Activated naive CD4-positive, alpha-beta T cell treated with anti-CD3 and anti-CD28 coated beads, Interleukin-2, amount 50 U/mL, for 16 hours (primary cell): ENCODE data around the gene IL6ST.
"Not testable (repeated sequence)": the region's sequence is repeated elsewhere in the genome, so short reads cannot be mapped to it uniquely, and the experiment has no call there.

Experiments
- DNase-seq: peaks from one replicate; pipeline ENCODE4 v3.0.0-alpha.2; 2020

Gene IL6ST

GRCh38 chr5:56003679-56004078 lies 8.9 kb upstream of the IL6ST start:
- no peak for DNase-seq

- no peak for DNase-seq
Measured at GRCh38 chr5:56003179-56003578, 8.4 kb upstream of the IL6ST start.

GRCh38 chr5:56002303-56002702 lies 7.5 kb upstream of the IL6ST start:
- no peak for DNase-seq

DNA sequence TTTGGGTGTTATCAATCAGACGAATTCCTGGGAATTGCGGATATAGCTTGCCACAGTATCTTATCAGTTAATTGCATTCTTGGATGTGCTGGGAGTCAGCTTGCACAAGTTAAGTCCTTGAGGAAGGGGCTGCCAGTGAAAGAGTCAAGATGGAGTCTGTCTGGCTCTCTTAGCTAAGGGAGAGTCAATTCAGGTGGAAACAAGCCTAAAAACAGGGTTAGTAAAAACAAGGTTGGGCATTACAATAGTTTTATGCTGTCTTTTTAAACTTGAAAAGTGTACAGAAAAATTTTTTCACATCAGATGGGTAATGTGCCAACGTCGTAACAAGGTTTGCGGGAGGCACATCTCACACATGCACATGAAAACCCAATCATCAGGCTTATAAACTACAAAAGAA lies 5.5 kb upstream of the IL6ST start:
- DNase-seq, result not testable (repeated sequence)

DNA sequence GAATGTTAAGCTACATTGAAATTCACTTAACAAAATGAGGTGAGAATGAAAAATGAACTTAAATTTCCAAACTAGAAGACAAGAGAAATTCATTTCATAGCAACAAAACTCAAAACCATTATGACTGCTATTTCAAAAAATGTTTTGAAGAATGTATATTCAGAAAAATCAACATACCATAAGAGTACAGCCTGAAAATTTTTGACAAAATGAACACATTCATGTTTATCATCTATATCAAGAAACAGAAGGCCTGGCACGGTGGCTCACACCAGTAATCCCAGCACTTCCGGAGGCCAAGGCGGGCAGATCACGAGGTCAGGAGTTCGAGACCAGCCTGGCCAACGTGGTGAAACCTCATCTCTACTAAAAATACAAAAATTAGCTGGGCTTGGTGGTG lies 4.2 kb upstream of the IL6ST start:
- no peak for DNase-seq

DNA sequence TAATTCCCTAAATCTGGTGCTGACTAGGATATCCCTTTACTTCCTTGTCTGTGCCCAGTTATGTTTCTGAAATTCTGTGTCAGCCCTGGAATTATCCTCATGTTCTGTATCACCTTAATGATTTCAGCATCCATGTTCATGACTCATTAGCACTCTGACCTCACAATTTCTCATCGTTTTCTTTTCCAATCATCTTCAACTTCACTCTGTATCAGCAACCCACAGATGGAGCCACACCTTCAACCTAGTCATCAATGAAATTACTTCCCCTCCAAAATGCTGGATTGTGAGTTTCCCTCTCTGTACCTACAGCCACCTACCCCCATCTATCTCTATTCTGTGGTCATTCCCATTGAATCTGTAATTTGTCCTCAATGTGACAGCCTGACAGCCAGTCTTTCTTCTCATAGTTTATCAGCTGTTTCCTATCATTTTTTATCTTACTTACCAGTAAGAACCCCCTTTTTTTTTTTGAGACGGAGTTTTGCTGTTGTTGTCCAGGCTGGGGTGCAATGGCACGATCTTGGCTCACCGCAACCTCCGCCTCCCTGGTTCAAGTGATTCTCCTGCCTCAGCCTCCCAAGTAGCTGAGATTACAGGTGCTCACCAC lies 3.1 kb upstream of the IL6ST start:
- no peak for DNase-seq

GRCh38 chr5:55994998-55995914 lies 493 bp upstream of the IL6ST start:
- DNase-seq, result peak; percentile 97

- DNase-seq, result no peak
Measured at GRCh38 chr5:55993731-55994494, 850 bp downstream of the IL6ST start.

DNA sequence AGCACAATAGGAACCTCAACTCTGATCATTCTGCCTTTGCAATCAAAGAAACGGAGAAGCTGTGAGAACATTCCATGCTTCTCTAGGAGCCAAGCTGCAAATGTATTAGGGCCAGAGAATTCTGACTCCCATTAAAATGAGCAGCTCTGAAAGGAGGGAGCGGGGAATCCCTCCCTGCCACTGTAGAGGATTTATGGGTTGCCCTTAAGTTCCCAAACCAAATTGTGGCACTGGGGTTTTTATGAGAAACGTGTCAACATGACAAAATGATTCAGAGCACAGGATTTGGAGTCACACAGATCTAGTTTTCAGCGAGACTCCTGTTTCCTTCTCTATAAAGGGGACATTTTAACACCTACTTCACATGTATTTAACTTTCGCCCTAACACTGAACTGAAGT lies 1.8 kb downstream of the IL6ST start:
- DNase-seq, result no peak

DNA sequence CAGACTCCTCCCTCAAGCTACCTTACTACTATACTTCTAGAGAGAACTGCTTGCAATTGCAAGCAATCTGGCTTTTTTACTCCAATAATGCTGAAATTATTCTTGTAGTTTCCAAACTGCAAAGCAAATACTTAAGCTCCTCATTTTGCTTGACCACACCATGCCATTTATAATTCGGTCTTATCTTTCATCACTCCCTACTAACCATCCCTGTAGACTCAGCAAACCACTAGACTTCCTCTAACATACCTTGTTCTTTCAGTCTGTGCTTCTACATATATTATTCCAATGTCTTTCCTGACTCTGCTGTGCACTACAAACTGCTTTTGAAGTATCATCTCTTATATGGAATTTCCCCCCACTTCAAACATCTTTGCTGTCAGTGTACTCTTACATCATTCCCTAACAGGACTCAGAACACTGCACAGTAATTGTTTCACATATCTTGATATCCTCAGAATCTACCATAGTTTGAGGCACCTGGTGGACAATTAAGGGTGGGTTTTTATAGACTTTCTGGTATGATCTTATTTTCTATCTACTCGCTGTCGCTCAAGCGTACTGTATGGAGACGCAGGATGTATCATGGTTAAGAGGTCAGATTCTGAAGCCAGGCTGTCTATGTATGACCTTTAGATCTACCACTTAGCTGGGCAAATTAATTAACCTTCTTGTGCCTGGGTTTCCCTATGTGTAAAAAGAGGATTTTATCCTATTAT lies 2.8 kb downstream of the IL6ST start:
- DNase-seq, result no peak

GRCh38 chr5:55990895-55991294 lies 3.9 kb downstream of the IL6ST start:
- not testable (repeated sequence) for DNase-seq

DNA sequence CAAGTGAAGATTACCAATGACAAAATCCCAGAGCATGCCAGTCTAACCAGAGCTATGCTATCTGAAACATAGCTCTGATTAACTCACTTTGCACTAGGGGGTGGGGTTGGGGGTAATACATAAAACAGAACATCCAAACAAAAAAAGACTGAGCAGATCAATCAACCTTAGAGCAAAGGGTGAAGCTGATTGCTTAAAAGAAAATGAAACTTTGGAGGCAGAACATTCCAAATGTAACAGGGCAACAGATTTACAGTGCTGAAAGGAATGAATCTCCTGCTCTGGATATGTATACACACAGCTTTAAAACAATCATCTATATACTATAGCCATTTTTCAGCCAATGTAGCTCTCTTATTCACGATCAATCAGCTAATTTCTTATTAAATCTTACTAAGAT lies 4.9 kb downstream of the IL6ST start:
- no peak for DNase-seq

GRCh38 chr5:55988979-55989638 lies 5.7 kb downstream of the IL6ST start:
- no peak for DNase-seq

- not testable (repeated sequence) for DNase-seq
Measured at GRCh38 chr5:55988428-55988827, 6.3 kb downstream of the IL6ST start.

DNA sequence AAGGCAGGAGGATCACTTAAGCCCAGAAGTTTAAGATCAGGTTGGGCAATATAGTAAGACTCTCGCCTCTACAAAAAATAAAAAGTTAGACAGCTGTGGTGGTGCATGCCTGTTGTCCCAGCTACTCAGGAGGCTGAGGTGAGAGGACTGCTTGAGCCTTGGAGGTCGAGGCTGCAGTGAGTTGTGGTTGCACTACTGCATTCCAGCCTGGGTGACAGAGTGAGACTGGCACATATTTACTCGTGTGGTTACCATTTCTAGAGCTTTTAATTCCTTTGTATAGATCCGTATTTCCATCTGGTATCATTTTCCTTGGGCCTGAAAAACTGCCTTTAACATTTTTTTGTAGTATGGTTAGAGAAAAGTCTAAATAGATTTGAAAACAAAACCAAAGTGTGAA lies 7.8 kb downstream of the IL6ST start:
- DNase-seq, result no peak

GRCh38 chr5:55985181-55985580 lies 9.6 kb downstream of the IL6ST start:
- no peak for DNase-seq

DNA sequence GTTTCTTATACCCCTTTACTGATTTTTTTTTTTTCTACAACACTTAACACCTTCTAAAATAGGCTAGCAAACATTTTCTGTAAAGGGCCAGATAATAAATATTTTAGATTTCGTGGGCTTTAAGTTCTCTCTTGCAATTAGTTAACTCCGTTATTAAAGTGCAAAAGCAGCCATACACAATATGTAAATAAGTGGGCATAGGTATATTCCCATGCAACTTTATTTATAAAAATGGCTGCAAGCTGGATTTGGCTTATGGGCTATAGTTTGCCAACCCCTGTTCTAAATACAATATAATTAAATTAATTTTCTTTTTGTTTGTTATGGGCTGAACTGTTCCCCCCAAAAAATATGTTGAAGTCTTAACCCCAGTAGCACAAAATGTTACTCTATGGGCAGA lies 10.8 kb downstream of the IL6ST start:
- no peak for DNase-seq

- peak; percentile 16 for DNase-seq
Measured at GRCh38 chr5:55982957-55983381, 11.8 kb downstream of the IL6ST start.

- no peak for DNase-seq
Measured at GRCh38 chr5:55973296-55973695, 21.5 kb downstream of the IL6ST start.

DNA sequence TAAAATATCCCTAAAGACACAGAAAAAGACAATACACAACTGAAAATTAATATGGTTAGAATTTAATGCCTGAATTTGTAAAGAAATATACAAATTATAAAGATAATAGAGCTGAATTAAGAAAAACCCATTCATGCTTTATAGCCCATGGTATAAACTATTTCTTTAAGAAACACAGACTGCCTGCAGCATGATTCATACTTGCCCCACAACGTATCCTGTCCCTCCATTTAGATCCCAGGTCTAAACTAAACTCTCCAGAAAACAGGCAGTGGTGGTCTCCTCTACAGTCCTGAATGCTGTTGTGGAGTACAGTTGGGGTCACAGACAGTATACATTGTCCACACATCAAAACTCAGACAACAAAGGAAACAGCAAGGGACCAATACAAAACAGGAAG lies 24.8 kb downstream of the IL6ST start:
- no peak for DNase-seq

GRCh38 chr5:55966284-55966683 lies 28.5 kb downstream of the IL6ST start:
- DNase-seq, result no peak

GRCh38 chr5:55965525-55965924 lies 29.2 kb downstream of the IL6ST start:
- DNase-seq, result no peak
